ENCODE measurements around the gene KCNJ14. TPM values are rescaled to one million over a fixed set of nuclear protein-coding genes. Genes with fewer than 3 reads are reported as not detected.

KCNJ14 gene
- total RNA-seq (1 to 10 TPM in 3 of 4 donors, under 1 TPM in 1; 0.65 to 2.6 (median 1.3) TPM), polyA plus RNA-seq (1 to 10 TPM in 1 of 3 donors, under 1 TPM in 2; 0.28 to 1.6 (median 0.58) TPM)
- long read RNA-seq, donor 1 = 0 reads
- long read RNA-seq, donor 2, partial matches to known transcripts = 0 of 3 reads
- long read RNA-seq, donor 2, other reads (novel, unspliced or antisense) = 2 of 3 reads

DNA sequence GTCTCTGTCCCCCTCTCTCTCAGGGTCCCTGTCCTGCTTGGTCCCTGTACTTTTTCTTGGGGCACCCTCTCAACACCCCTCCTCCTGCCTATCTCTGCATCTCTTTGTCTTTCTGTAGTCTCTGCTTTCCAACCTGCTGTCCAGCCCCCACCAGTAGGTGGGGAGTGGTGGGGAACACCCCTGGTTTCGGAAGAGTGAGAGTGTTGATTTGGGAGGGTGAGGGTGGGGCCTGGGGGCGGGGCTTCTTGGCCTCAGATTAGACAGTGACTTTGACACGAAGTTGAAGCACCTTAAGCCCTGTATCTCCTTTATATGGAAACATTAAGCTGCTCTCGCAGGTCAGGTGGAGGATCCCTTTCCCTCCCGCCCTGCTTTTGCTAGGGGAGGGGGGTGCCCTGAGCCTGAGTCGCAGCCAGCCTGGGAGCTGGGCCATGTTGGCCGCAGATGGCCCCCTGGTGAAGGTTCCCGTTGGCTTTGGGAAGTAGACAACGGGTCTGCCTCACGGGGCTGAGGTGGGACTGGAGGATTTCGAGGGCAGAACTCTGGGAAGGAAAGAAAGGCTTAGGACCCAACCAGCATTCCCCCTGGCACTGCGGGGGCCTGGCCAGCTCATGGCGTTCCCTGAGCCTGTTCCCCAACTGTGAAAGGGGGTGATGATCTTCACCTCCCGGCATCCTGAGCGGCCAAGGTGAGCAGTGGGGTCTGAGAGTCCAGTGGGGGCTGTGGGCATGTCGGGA is at the start of gene KCNJ14:
Gene KCNJ14, plus strand, starts transcription at position 404 of the 737 bp plus-strand sequence. CDS start 6,151 bp downstream, outside the sequence.
- peaks cover 16% of the 10 kb centered on the region for H3K4me1 ChIP-seq
- ATAC-seq (peak in 3 of 4 donors; percentile 30 to 37 (median 34)), DNase-seq (no peak)
- TF ChIP-seq, protein P1, sequence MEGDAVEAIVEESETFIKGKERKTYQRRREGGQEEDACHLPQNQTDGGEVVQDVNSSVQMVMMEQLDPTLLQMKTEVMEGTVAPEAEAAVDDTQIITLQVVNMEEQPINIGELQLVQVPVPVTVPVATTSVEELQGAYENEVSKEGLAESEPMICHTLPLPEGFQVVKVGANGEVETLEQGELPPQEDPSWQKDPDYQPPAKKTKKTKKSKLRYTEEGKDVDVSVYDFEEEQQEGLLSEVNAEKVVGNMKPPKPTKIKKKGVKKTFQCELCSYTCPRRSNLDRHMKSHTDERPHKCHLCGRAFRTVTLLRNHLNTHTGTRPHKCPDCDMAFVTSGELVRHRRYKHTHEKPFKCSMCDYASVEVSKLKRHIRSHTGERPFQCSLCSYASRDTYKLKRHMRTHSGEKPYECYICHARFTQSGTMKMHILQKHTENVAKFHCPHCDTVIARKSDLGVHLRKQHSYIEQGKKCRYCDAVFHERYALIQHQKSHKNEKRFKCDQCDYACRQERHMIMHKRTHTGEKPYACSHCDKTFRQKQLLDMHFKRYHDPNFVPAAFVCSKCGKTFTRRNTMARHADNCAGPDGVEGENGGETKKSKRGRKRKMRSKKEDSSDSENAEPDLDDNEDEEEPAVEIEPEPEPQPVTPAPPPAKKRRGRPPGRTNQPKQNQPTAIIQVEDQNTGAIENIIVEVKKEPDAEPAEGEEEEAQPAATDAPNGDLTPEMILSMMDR (IDR thresholded peaks at IDR 0.05) = no peak
- intact Hi-C loops (cut with DNase I) = no loop called here
- no peak within 1 kb of the TSS for H3K4me3 ChIP-seq
- no peaks in the 10 kb centered on the region for H3K9me3 ChIP-seq
- H3K27ac ChIP-seq = no peak within 1 kb of the TSS
- WGBS, 3 donors = 52 to 55% (median 54%) methylated on average over 16 of the region's 16 CpGs
- H3K27me3 ChIP-seq (ENCODE audit: insufficient read depth in 3 of 3, low read length in 2 of 3) = no peaks in the 10 kb centered on the region
- peaks cover 8 to 52% of the 10 kb centered on the region in 2 donors for H3K36me3 ChIP-seq (ENCODE audit: insufficient read depth in 1 of 2, low read depth in 1 of 2)

DNA sequence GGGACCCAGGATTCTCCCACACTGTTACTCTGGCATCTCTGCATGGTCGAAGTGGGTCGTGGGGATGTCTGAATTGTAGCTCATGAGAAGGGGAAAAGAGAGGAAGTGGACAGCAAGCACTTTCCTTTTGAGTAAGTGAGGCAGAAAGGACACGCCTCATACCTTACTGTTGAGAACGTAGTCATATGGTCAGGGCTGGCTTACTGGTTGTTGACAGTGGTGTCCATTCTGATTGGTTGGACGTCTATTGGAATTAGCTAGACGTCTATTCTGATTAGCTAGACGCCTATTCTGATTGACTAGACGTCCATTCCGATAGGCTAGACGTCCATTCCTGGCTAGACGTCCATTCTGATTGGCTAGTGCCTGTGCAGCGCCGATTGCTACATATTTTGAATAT is 49.5 kb upstream of the KCNJ14 start:
- no peaks in the 10 kb centered on the region for H3K4me1 ChIP-seq
- H3K27ac ChIP-seq = no peak overlapping the region
- intact Hi-C loops (cut with DNase I) = no loop called here
- H3K9me3 ChIP-seq = no peaks in the 10 kb centered on the region
- TF ChIP-seq, protein P1 (IDR thresholded peaks at IDR 0.05) = no peak
- WGBS, 3 donors = 74 to 83% (median 76%) methylated on average over 13 of the region's 13 CpGs
- ATAC-seq (no peak), DNase-seq (no peak)
- H3K4me3 ChIP-seq = no peak overlapping the region
- H3K27me3 ChIP-seq (ENCODE audit: insufficient read depth in 3 of 3, low read length in 2 of 3) = peaks cover 0 to 24% (median 4%) of the 10 kb centered on the region in 3 donors
- H3K36me3 ChIP-seq (ENCODE audit: insufficient read depth in 1 of 2, low read depth in 1 of 2) = no peaks in the 10 kb centered on the region

DNA sequence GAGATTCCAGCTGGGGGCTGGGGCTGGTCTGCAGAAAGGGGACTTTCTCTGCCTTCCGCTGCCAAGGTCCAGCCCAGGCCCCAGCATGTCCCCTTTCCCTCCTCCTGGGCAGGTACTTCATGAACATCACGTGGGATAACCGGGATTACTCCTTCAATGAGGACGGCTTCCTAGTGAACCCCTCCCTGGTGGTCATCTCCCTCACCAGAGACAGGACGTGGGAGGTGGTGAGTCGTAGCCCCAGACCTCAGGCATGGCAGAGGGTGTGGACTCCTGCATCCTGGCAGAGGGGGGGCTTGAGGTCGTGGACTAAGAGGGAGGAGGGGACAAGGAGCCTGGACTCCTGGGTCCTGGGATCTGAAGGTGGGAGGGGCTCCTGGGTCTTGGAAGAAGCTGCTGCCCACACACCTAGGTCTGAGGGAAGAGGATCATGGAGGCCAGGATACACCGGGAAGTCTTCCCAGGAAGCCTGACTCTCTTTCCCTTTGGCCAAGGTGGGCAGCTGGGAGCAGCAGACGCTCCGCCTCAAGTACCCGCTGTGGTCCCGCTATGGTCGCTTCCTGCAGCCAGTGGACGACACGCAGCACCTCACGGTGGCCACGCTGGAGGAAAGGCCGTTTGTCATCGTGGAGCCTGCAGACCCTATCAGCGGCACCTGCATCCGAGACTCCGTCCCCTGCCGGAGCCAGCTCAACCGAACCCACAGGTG is 41.3 kb upstream of the KCNJ14 start:
- no peak overlapping the region for H3K27ac ChIP-seq
- no peaks in the 10 kb centered on the region for H3K36me3 ChIP-seq (ENCODE audit: insufficient read depth in 1 of 2, low read depth in 1 of 2)
- ATAC-seq = no peak
- intact Hi-C loops (cut with DNase I) = no loop called here
- no peaks in the 10 kb centered on the region for H3K9me3 ChIP-seq
- no peak for DNase-seq
- H3K4me1 ChIP-seq = no peaks in the 10 kb centered on the region
- WGBS, 3 donors = 24 to 33% (median 26%) methylated on average over 22 to 24 of the region's 24 CpGs
- peaks cover 0 to 18% (median 4%) of the 10 kb centered on the region in 3 donors for H3K27me3 ChIP-seq (ENCODE audit: insufficient read depth in 3 of 3, low read length in 2 of 3)
- no peak overlapping the region for H3K4me3 ChIP-seq
- TF ChIP-seq, protein P1 (IDR thresholded peaks at IDR 0.05) = no peak

DNA sequence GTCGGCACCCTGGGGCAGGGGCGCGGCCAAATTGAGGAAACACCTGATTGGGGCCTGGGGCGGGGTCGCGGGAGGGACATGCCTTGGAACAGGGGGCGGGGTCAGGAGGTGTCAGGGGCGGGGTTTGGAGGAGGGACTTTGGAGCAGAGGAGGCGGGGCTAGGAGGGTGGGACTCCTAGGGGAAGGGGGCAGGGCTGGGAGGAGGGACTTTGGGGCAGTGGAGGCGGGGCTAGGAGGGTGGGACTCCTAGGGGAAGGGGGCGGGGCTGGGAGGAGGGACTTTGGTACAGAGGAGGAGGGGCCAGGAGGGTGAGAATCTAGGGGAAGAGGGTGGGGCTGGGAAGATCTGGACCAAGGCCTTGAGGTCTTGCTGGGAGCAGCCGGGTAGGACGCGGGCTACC is 40.0 kb upstream of the KCNJ14 start:
- ATAC-seq (peak; percentile 83 to 93 (median 87)), DNase-seq (peak; percentile 78 to 86)
- intact Hi-C loops (cut with DNase I) = no loop called here
- Histone ChIP-seq H3K4me3 (peak overlapping the region; percentile 39), H3K9me3 (no peaks in the 10 kb centered on the region), H3K27ac (no peak overlapping the region), H3K36me3 (ENCODE audit: insufficient read depth in 1 of 2, low read depth in 1 of 2) (no peaks in the 10 kb centered on the region), H3K4me1 (no peaks in the 10 kb centered on the region), H3K27me3 (ENCODE audit: insufficient read depth in 3 of 3, low read length in 2 of 3) (peaks cover 0 to 18% (median 4%) of the 10 kb centered on the region in 3 donors)
- TF ChIP-seq, protein P1 (IDR thresholded peaks at IDR 0.05) = no peak
- 9 to 10% (median 9%) methylated on average over 10 to 14 of the region's 14 CpGs for WGBS, 3 donors

All from psoas muscle (tissue), 8 donors.